Fibroblast of lung (primary cell): ENCODE data around the gene UROC1.

Experiments used
- EZH2 ChIP-seq: IDR thresholded peaks from 2 replicates; pipeline ENCODE4 v1.5.1; 2012; ENCODE audit warnings: low read length, control low read depth, mild to moderate bottlenecking; ENCODE audit errors: missing control alignments
- TF ChIP-seq, protein P1 (sequence below), 2 donors: IDR thresholded peaks in 1 of 2; conservative IDR thresholded peaks in 1 of 2; 1 replicate in 1 of 2; 2 replicates in 1 of 2; pipeline ENCODE4 v1.5.1; 2011 to 2012; ENCODE audit warnings: low read length in 2 of 2, control low read depth in 1 of 2, inconsistent platforms in 1 of 2, low read depth in 1 of 2, mild to moderate bottlenecking in 1 of 2

DNA sequence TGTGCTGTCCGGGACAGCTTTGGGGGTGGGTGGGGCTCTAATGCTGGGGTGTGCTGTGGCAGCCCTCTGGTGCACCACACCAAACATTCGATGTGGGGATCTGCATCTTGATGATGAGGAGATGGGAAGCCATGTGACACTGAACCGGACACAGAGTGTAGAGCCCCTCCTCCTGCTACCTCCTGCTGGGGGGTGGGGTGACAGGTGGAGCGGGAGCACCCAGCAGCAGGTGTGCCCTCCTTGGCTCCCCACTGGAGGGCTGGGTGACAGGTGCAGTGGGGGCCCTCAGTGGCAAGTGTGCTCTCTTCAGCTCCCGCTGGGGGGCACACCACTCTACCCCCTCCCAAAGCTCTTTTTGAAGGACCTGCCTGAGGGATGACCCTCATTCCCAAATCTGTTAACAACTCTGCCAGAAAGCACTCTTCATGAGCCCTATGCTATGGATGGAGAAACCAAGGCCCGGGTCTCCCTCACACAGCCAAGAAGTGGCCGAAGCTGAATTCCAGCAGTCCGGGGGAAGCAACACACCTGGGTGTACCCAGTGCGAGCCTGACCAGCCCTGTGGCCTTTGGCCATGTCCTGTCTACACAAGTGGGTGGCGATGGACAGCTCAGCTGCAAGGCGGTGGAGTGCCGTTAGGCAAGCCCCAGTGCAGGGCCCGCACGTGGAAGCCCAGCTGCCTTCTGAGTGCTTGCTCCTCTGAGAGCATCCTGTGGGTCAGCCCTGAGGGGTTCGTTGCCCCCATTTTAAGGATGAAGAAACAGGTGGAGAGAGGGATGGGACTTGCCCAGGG lies 609 bp upstream of the UROC1 start:
- TF ChIP-seq, protein P1, sequence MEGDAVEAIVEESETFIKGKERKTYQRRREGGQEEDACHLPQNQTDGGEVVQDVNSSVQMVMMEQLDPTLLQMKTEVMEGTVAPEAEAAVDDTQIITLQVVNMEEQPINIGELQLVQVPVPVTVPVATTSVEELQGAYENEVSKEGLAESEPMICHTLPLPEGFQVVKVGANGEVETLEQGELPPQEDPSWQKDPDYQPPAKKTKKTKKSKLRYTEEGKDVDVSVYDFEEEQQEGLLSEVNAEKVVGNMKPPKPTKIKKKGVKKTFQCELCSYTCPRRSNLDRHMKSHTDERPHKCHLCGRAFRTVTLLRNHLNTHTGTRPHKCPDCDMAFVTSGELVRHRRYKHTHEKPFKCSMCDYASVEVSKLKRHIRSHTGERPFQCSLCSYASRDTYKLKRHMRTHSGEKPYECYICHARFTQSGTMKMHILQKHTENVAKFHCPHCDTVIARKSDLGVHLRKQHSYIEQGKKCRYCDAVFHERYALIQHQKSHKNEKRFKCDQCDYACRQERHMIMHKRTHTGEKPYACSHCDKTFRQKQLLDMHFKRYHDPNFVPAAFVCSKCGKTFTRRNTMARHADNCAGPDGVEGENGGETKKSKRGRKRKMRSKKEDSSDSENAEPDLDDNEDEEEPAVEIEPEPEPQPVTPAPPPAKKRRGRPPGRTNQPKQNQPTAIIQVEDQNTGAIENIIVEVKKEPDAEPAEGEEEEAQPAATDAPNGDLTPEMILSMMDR (conservative IDR thresholded peaks at IDR 0.05 in 1 of 2, IDR thresholded peaks at IDR 0.05 in 1 of 2; ENCODE audit: low read depth in 1 of 2, low read length in 2 of 2) = no peak
- no peak for TF ChIP-seq EZH2
